Muscle of back (tissue), 11 donors: ENCODE results near the gene TOB1. TPM values are rescaled to one million over a fixed set of nuclear protein-coding genes. Genes with fewer than 3 reads are reported as not detected.
"Not testable (repeated sequence)": the region's sequence is repeated elsewhere in the genome, so short reads cannot be mapped to it uniquely, and the experiment has no call there.

Source experiments
- DNase-seq, 3 donors: peaks; one replicate each; pipeline versions ENCODE4 v3.0.0 to v3.0.0-alpha.2; 2013
- polyA plus RNA-seq, 10 donors: library from polyadenylated mRNA; unstranded; fragments of 120-200 nt; gene quantifications; one replicate each; pipeline ENCODE4 v1.2.1, GENCODE V29; 2013; ENCODE audit not compliant: insufficient read length in 10 of 10

Gene TOB1
- polyA plus RNA-seq, 10 donors, result 42.7 to 80.0 (median 64.0) TPM

DNA sequence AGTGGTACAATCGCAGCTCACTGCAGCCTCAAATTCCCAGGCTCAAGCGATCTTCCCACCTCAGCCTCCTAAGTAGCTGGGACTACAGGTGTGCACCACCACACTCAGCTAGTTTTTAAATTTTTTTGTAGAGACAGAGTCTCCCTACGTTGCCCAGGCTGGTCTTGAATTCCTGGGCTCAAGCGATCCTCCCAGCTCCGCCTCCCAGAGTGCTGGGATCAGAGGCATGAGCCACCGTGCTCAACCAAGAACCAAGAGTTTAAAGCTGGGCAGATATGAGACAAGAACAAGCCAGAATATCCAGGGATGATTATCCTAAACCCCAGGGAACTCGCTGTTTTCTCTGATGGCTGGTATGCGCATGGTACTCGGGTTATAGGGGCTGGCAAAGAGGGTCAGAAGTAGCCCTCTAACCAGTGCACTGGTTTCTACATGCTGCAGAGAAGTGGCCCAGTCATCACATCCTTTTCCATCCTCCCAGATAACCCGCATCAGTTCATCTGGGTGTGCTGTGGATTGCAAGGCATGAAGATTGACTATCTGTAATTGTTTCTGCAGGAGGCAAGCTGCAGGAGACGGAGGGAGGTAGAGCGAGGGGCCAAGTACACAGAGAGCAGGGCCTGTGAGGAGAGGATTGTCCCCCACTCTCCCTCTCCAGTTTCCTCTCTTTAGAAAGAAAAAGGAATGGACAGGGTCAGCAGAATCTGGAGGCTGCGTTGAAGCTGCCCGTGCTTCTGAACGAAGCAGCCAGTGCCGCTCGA lies 33.6 kb upstream of the TOB1 start:
- no peak for DNase-seq

DNA sequence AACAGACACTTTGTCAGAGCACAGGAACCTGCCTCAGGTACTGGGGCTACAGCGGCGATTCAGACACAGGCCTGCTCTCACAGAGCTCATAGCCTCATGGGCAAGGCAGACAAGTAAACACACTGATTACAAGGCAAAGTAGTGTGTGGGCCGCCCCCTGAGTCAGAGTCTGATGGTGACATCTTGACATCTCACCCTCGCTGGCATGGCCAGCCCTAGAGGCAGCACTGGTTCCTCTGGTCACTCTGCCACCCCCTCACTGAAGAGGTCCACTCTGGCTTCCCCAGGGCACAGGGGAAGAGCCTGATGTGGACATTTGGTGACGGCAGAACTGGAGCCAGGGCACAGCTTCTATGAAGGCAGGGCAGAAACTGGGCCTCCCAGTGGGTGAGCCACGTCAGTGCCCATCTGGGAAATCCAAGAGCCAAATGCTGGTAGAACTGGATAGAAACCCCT lies 32.9 kb upstream of the TOB1 start:
- no peak for DNase-seq

DNA sequence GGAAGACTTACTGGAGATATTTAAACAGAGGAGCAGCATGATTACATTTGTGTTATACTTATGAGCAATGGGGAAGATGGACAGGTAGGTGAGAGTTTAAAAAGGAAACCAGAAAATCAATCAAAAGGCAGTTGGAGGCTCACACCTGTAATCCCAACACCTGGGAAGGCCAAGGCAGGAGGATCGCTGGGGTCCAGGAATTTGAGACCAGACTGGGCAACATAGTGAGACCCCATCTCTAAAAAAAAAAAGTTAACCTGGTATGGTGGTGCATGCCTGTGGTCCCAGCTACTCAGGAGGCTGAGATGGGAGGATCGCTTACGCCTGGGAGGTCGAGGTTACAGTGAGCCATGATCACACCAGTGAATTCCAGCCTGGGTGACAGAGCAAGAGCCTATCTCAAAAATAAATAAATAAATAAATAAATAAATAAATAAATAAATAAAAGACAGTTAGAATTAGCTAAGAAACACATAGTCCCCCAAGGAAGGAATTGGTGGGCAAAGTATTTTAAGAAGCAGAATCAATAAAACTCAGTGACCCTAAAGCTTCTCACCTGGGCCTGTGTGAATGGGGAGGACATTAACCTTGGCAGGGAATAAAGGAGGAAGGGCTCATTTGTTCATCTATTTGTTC lies 32.3 kb upstream of the TOB1 start:
- no peak for DNase-seq

DNA sequence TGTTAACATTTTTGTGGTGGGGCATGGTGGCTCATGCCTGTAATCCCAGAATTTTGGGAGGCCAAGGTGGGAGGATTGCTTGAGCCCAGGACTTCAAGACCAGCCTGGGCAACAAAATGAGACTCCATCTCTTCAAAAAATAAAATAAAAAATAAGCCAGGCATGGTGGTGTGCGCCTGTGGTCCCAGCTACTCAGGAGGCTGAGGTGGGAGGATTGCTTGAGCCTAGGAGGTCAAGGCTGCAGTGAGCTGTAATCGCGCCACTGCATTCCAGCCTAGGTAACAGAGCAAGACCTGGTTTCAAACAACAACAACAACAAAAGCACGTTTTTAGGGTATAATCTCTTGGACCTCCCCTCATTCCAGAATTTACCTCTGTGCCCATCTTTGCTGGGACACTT lies 28.4 kb upstream of the TOB1 start:
- not testable (repeated sequence) for DNase-seq

DNA sequence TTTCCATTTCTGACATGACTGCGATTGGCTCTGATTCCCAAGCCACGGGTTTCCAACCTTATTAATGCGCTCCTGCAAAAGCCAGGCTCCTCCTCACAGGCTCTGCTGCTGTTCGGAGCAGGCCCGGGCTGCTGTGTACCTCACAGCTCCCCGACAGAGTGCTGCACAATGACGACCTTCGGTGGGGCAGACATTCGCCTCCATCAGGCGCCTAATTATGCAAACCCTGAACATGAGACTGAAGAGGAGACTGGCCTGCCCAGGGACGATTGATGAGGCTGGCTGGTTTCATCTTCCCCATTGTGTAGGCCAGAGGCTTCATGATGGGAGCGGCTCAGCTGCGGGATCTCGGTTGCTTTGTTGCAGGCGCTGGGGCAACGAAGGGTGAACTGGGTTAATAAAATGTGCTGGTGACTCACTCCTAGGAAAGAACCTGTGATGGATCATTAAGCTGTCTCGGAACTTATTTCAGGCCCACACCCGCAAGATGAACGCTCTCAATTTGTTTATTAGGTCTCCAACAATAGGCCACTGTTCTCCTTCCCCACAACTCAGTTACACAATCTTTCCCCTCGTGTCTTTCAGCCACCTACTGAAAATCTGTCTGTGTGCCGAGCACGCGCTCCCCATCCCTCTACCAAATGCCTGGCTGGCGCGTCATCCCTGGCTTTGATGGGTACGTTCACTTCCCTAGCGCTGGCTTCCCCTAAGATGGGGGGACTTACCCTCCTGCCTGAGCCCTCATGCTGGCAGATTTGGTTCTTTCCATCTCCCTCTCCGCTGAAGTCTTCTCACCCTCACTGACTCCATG lies 27.2 kb upstream of the TOB1 start:
- no peak for DNase-seq

DNA sequence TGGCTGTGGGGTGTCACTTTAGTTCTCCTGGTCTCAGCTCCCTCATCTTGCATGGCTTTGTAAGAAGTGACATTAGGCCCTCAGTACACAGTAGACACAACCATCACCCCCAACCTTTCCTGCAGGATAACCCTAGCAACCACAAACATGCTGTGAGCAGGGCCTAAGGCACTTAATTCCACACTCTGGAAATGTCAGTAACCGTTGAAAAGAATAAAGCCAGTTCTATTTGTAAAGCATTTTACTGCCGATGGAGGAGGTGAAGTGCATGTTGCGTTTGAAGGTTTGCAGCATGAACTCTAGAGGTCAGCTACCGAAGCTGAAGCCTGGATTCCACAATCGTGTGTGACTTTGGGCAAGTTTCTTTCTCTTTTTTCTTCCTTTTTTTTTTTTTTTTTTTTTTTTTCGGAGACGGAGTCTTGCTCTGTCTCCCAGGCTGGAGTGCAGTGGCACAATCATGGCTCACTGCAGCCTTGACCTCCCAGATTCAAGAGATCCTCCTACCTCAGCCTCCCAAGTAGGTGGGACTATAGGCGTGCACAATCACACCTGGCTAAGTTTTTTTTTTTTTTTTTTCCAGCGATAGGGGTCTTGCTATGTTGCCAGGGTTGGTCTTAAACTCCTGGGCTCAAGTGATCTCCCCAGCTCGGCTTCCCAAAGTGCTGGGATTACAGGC lies 26.1 kb upstream of the TOB1 start:
- DNase-seq, result no peak

DNA sequence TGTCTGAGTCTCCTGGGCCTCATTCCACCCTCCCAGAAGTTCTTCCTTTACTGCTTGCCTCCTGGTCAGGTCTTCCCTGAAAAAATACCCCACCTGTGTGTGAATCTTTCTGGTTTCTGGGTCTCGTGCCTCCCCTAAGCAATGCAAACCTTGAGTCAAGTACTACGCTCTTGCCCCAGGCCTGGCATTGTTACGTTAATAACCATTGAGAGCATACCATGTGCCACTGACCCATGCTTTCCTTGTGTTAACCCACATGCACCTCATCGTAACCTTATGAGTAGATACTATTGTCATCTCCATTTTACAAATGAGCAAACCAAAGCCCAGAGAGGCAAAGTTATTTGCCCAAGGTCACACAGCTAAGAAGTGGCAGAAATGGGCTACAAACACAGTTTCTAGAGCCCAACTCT lies 25.4 kb upstream of the TOB1 start:
- DNase-seq, result no peak

DNA sequence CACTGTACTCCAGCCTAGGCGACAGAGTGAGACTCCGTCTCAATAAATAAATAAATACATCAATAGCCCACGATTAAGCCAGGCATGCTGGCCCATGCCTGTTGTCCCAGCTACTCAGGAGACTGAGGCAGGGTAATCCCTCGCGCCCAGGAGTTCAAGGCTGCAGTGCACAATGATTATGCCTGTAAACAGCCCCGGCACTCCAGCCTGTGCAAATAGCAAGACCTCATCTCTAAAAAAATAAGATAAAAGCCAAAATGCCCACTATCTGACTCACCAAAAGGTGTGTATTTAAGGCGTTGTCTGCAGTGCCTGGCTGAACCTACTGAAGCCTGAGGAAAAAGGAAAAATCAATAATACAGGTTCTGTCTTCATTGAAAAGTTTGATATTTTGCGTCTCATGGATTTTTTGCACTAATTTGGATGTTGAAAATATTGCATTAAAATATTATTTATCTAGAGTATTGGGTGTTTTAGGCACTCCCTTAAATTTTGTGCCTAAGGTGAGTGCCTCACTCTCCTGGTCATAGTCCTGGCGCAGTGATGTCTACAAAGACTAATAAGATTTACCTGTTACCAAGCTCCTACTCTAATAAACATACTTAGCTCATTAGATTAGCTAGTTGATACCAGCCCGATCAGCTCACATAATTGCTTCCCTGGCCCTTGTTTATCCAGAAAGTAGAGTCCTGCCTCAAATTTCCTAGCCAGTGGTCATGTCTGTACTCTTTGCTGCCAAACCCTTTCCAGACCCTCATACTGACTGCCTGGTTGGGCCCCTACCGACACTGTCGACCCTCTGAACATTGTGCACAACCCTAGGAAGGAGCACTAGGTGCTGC lies 24.7 kb upstream of the TOB1 start:
- no peak for DNase-seq

DNA sequence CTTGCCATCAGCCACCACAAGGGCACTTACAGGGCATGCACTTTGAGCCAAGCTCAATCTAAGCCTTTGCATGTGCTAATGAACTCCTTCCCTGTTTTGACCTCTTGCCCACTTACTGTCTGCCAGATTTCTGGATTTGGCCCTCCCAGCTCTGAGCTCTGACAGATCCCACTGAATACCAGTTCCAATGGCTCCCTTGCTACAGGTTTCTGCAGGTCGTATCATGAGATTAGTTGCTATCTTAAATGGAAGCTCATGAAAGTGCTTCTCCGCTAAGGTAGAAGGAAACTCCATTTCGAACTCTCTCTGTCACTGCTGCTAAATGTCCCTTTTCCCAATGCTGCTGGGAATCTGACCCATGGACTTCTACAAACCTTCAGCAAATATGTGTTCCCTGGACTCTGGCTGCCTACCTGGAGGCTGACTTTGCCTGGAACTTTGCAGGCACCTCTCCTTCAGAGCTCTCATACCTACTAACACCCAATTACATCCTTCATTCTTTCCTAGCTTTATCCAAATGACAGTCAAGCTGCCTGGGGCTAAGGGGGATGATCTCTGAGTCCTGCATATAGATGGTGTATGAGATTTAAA lies 23.5 kb upstream of the TOB1 start:
- DNase-seq, result no peak

DNA sequence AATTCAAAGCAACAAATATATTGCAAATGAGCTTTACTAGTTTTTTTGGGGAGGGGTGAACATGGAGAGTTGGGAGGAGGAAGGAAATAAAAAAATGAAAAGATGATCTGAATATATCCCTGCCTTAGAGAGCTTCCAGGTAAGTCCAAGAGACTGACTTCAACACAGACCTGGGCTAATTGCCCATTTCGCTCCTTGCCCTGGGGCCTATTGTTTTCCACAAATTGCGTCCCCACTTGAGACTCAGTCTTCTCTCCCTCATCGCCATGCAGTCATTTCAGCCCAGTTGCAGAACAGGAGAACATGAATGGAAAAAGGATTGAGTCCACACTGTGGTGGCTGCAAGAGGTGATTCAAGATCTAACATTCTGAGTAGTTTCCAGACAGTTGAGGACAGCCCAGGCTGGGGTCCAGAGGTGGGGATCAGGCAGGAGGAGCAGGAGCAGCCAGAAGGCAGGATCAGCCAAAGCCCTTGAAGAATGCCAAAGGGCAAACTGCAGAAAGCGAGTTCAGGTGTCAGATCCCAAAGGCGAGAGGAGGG lies 21.6 kb upstream of the TOB1 start:
- no peak for DNase-seq

DNA sequence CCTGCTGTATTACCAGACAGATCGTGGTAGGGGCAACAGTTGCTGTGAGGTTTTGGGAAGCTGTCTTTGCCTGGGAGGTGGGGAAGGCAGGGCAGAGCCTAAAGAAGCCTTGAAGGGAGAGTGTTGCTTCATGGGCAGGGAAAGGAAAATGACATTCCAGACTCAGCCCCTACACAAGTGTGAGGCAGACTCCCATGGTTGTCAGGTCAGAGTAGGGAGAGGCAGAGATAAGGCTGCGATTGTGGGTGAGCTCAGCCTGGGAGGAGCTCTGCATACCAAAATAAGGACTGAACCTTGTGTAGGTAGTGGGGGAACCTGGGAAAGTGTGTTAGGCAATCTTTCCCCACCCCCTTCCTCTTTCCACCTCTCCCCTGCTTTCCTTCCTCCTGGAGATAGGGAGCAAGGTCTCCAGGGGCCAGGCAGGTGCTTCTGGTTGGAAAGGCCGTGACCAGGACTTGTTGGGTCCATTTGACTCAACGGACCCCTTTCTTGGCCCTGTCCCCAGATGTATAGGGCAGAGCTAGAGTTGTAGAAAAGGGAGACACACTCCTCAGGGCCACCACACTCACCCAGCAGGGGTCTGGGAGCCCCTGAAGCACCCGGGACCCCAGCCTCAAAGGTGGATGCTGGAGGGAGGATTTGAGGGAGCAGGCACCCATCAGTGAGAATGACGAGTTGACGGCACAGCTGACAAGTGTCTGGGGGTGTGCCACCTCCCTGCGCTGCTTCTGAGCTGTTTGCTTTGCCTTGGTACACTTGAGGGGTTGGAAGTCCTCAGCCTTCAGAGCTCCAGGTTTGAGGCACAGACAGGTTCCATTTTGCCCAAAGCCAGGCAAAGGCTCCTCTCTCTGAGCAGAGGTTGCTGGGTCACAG lies 18.5 kb upstream of the TOB1 start:
- no peak for DNase-seq

DNA sequence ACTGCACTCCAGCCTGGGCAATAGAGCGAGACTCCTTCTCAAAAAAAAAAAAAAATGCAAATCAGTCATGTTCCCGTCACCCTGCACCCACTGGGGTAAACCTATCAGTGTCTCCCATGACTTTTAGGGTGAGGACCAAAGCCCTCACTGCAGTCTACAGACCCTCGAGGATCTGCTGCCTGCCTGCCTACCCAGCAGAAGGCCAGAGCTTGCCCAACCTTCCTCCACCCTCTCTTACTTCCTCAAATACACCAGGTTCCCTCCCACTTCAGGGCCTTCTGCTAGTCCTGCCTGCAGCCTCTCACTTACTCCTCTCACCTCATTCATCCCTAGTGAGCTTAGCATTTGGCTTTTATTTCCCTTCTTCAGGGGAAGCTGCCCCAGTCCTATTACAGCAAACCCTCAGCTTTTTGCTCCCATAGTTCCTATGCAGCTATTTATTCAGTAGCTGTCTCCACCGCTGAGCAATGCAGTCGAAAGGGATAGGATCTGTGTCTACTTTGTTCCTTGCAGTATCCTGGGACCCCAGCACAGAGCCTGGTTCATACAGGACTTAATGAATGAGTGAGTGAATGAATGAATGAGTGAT lies 17.8 kb upstream of the TOB1 start:
- no peak for DNase-seq

DNA sequence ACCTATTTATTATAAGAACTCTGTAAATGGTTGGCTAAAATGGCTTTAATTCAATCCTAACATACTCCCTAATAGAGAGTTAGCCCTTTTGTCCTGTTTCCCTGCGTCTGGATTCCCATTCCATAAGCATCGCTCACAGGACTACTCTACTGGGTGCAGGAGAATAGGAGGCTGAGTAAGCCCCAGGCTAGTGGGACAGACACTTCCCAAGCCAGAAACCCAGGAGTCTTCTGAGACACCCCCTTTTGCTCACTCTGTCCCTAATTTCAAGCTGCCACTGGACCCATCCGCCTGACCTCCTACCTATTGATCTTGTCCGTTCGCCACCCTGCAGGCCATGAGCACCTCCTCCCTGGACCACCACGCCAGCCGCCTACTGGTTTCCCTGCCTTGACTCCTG lies 16.7 kb upstream of the TOB1 start:
- DNase-seq, result no peak

DNA sequence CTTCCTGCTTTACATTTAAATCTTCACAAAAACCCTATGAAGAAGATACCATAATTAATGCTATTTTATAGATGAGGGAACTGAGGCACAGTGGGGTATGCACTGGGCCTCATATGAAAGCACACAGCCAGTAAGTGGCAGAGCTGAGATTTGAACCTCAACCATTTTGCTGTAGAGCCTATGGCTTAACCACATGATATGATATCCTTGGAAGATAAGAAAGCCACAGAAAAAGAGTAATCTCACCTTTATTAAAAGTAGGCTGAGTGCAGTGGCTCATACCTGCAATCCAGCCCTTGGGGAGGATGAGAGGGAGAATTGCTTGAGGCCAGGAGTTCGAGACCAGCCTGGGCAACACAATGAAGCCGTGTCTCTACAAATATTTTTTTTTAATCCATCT lies 15.0 kb upstream of the TOB1 start:
- no peak for DNase-seq

DNA sequence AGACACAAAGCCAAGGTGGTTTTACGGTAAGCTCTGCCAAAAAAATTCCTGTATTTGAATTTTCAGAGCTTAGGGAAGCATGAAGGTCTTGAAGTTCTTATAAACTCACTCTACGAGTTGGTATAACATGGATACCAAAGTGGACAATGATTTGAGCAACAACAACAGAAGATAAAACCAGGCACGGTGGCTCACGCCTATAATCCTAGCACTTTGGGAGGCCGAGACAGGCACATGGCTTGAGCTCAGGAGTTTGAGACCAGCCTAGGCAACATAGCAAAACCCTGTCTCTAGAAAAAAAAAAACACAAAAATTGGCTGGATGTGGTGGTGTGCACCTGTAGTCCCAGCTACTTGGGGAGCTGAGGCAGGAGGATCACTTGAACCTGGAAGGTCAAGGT lies 12.9 kb upstream of the TOB1 start:
- no peak for DNase-seq

DNA sequence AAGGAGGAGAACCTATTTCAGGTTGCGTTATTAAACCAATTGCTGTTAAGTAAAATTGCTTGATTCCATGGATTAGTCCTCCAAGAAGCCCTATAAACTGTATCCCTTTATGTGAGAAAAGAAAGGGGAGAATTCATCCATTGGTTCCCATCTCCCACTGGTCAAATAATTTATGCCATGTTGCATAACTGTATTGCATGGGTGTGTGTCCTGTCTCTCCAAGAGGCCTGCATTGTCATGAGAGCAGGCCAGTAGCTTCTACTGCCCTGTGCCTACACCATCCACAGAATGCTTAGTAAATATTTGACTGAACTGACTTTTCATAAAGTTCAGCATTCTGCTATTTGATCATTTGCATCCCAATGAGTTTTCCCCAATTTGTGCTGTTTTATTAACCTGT lies 11.7 kb upstream of the TOB1 start:
- DNase-seq, result no peak

DNA sequence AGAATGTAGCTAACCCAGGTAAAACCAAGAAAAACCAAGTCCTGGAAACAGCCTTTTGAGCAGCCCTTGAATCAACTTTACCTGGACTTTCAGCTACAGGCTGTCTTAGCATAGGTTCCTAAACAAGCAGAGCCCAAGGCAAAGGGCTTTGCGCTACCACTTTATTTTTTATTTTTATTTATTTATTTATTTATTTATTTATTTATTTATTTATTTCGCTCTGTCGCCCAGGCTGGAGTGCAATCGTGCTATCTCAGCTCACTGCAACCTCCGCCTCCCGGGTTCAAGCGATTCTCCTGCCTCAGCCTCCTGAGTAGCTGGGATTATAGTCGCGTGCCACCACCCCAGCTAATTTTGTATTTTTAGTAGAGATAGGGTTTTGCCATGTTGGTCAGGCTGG lies 10.9 kb upstream of the TOB1 start:
- not testable (repeated sequence) for DNase-seq

DNA sequence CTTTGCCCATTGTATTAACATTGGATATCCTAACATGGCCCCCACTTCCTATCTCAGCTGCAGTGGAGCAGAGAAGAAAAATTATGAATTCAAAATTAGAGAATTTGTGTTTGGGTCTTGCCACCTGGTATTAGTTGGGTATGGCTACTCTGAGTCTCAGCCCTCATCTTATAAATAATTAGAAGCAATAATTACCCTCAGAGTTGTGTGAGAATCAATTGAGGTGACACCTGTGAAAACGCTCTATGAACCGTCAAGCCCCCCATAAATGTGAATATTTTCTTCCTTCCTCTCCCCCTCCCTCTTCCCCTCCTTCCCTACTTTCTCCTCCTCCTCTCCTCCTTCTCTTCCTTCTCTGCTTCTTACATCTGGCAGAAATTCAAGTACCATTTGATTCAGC lies 8.9 kb upstream of the TOB1 start:
- no peak for DNase-seq
